Activated CD8-positive, alpha-beta memory T cell treated with anti-CD3 and anti-CD28 coated beads, Interleukin-2, amount 50 U/mL, for 24 hours (primary cell): ENCODE results near the gene HASPIN.

Experiments
- DNase-seq: peaks from one replicate; pipeline ENCODE4 v3.0.0-alpha.2; 2020; ENCODE audit errors: extremely low read depth

HASPIN gene

GRCh38 chr17:3763777-3764170 lies 40.1 kb downstream of the HASPIN start:
- DNase-seq = no peak

- DNase-seq = no peak
Observed at GRCh38 chr17:3765981-3766380, 42.3 kb downstream of the HASPIN start.

- DNase-seq = no peak
Observed at GRCh38 chr17:3766779-3767178, 43.1 kb downstream of the HASPIN start.

- DNase-seq = no peak
Observed at GRCh38 chr17:3768341-3768740, 44.6 kb downstream of the HASPIN start.

- no peak for DNase-seq
Observed at GRCh38 chr17:3768769-3769168, 45.1 kb downstream of the HASPIN start.

- no peak for DNase-seq
Observed at GRCh38 chr17:3770466-3770865, 46.8 kb downstream of the HASPIN start.

- no peak for DNase-seq
Observed at GRCh38 chr17:3771140-3771539, 47.4 kb downstream of the HASPIN start.

GRCh38 chr17:3772764-3773163 lies 49.1 kb downstream of the HASPIN start:
- DNase-seq = no peak

GRCh38 chr17:3773511-3773910 lies 49.8 kb downstream of the HASPIN start:
- no peak for DNase-seq

GRCh38 chr17:3773966-3774365 lies 50.3 kb downstream of the HASPIN start:
- no peak for DNase-seq
